RWPE1 (cell line): Measurements from ENCODE around the gene MMP10.

ENCODE experiments used
- CTCF ChIA-PET: fragments of 350-600 bp; sonication (Branson Sonifier 250); formaldehyde crosslinking; extraction: SDS; loops from one replicate; lab custom pipeline; 2021; lab: Yijun Ruan, JAX
- POLR2A ChIA-PET: fragments of 400-600 bp; formaldehyde crosslinking; extraction: SDS; loops from one replicate; lab custom pipeline; 2020; ENCODE audit warnings: antibody characterized with exemption; ENCODE audit not compliant: low non-redundant PET; lab: Yijun Ruan, JAX
- DNase-seq: peaks from one replicate; pipeline ENCODE4 v3.0.0; 2012; ENCODE audit warnings: low spot score
- H3K27ac ChIP-seq: fragments of 450-650 bp; 2 replicates; pipeline ENCODE4 v1.5.1; 2017
- TF ChIP-seq, protein P1 (sequence below): fragments of 450-650 bp; conservative IDR thresholded peaks from 2 replicates; pipeline ENCODE4 v1.5.1; 2017; ENCODE audit warnings: low read depth, mild to moderate bottlenecking

Gene MMP10

DNA sequence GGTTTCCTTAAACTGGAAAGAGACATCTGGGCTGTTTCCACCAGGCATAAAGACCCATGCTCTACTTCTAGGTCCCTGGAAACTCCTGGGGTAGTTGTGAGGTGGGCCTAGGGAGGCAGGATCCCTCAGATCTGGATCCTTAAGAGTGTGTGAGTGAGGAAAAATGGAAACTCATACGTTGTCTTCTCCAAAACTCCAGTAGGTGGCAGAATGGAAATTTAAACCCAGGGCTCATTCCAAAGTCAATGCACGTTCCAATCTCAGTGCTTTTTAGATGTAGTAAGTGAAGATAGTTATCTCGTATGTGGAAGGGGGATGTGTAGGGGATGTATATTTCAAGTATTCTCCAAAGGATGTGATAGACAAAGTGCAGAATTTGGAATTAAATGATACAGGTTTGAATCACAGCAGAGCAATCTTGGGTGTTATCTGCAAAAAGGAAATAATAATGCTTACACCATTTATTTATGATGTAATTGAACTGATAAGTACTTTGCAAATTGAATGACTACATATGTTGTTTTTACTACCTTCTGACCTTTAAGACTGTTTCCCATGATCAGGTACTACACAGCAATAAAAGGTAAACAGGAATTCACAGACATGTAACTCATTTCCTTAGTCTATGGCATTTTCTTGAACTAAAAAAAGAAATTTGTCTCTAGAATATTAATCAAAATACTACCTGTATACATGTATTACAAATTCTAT lies 30.7 kb upstream of the MMP10 start:
- ChIA-PET POLR2A (no interaction called here), CTCF (interaction anchor here (0.7 to 1.3 kb wide), 2 partner anchors 40 to 131 kb away, joined by 3 to 5 read pairs; no protein-coding TSS in a partner anchor)
- no peak for DNase-seq
- no peak overlapping the region for H3K27ac ChIP-seq
- TF ChIP-seq, protein P1, sequence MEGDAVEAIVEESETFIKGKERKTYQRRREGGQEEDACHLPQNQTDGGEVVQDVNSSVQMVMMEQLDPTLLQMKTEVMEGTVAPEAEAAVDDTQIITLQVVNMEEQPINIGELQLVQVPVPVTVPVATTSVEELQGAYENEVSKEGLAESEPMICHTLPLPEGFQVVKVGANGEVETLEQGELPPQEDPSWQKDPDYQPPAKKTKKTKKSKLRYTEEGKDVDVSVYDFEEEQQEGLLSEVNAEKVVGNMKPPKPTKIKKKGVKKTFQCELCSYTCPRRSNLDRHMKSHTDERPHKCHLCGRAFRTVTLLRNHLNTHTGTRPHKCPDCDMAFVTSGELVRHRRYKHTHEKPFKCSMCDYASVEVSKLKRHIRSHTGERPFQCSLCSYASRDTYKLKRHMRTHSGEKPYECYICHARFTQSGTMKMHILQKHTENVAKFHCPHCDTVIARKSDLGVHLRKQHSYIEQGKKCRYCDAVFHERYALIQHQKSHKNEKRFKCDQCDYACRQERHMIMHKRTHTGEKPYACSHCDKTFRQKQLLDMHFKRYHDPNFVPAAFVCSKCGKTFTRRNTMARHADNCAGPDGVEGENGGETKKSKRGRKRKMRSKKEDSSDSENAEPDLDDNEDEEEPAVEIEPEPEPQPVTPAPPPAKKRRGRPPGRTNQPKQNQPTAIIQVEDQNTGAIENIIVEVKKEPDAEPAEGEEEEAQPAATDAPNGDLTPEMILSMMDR, result peak; percentile 58

- TF ChIP-seq, protein P1, result no peak
- DNase-seq, result no peak
- ChIA-PET POLR2A (no interaction called here), CTCF (interaction anchor here (1.1 to 1.3 kb wide), 2 partner anchors 105 to 132 kb away, joined by 4 to 5 read pairs; no protein-coding TSS in a partner anchor)
- H3K27ac ChIP-seq, result no peak overlapping the region
Measured at GRCh38 chr11:102809971-102810370, 29.5 kb upstream of the MMP10 start.

DNA sequence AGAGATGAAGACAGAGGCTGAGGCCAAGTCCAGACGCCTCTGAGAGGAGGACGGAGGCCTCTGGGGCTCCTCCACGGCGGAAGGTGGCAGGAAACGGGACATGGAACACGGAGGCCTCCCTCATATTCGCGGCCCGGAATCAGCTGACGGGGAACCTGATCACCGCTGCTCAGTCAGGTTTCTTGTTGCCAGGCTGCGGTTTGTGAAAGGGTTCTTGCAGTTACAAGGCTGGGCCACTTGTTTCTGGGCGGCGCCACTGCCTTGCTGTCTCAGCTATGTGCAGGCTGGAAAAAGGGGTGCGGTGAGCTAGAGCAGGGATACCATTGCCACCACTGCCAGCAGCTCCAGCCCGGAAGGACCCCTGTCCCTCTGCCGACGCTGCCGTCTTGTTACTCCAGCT lies 27.5 kb upstream of the MMP10 start:
- no peak overlapping the region for H3K27ac ChIP-seq
- TF ChIP-seq, protein P1, result no peak
- POLR2A ChIA-PET, result no interaction called here
- CTCF ChIA-PET, result interaction anchor here (0.6 to 1.2 kb wide), 3 partner anchors 106 to 138 kb away, joined by 3 to 4 read pairs (median 3); no protein-coding TSS in a partner anchor
- no peak for DNase-seq

- CTCF ChIA-PET, result interaction anchor here (0.6 to 1.2 kb wide), 2 partner anchors 26 to 136 kb away, joined by 3 to 4 read pairs; partner anchors contain the start of gene MMP10
- no peak overlapping the region for H3K27ac ChIP-seq
- TF ChIP-seq, protein P1, result no peak
- POLR2A ChIA-PET, result no interaction called here
- no peak for DNase-seq
Measured at GRCh38 chr11:102806296-102806695, 25.9 kb upstream of the MMP10 start.

DNA sequence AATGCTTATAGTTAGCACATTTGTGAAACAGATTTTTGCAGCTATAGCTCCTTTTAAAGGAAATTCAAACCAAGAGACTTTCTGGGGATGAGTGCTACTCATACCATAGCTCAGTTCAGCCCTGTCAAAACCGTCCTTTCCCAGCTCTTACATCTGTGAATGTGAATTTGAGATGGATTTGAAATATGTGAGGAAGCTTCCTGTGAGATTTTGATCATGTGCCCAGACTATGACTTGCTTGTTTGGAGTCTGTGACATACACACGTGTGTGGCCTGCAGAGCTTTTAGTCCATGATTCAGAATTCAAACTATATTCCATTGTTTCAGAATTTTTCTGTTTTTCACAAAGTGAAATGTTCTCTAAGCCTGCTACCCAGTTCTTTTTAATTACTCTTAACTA lies 21.9 kb upstream of the MMP10 start:
- no peak for DNase-seq
- ChIA-PET POLR2A (interaction anchor here (0.6 kb wide), 1 partner anchor 259 kb away, joined by 3 read pairs; no protein-coding TSS in a partner anchor), CTCF (interaction anchor here (0.7 to 0.8 kb wide), 2 partner anchors 7 to 139 kb away, joined by 3 to 5 read pairs; no protein-coding TSS in a partner anchor)
- H3K27ac ChIP-seq, result peak overlapping the region; percentile 66
- TF ChIP-seq, protein P1, result no peak

DNA sequence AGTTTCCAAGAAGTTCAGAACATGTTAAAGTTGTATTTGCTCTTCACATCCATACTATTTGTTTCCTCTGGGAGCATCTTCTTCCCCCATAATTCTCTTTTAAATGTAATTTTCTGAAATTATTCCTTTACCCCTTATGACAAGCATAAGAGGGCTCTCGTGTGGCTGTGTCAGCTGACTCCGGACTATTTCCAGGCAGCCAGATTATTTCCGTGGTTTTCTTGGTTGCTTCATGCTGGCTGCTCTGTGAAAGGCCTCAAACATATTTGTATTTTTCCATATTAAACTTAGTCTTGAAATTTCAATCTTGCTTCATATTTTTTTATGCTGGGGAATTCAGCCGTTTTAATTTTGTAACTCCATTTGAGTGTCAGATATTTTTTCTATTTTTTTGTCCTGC lies 20.3 kb upstream of the MMP10 start:
- TF ChIP-seq, protein P1, result no peak
- no peak overlapping the region for H3K27ac ChIP-seq
- ChIA-PET POLR2A (no interaction called here), CTCF (no interaction called here)
- DNase-seq, result no peak
